Lower leg skin (tissue), 4 donors: ENCODE measurements around the gene MESD. TPM values are rescaled to one million over a fixed set of nuclear protein-coding genes. Genes with fewer than 3 reads are reported as not detected.

Source experiments
- DNase-seq, 2 donors: peaks; one replicate each; pipeline ENCODE4 v3.0.0-alpha.2; 2019; ENCODE audit warnings: low spot score in 2 of 2
- H3K4me3 ChIP-seq: fragments of 200-600 bp; sonication (generic); 2 replicates; pipeline ENCODE4 v1.5.1; 2017; ENCODE audit warnings: mild to moderate bottlenecking, low read depth; ENCODE audit not compliant: poor library complexity, severe bottlenecking
- POLR2A ChIP-seq, 2 donors: fragments of 450-650 bp; IDR thresholded peaks; one replicate each; pipeline ENCODE4 v1.6.1; 2016 to 2017; ENCODE audit warnings: antibody characterized with exemption in 2 of 2, mild to moderate bottlenecking in 1 of 2, moderate library complexity in 1 of 2
- WGBS, 2 donors: methylation state at CpG; one replicate each; pipeline ENCODE4 v1.1.5; 2018; 5-methylcytosine and 5-hydroxymethylcytosine counted together
- intact Hi-C: fragments of 100-400 bp; cut with DNase I; formaldehyde crosslinking; loops from one replicate; pipeline ENCODE4 v1.15.0; 2023; ENCODE audit warnings: low total_unique reads
- total RNA-seq, 4 donors: library from RNA; depleted of rRNA; stranded (reverse); fragments of >200 nt; gene quantifications; one replicate each; pipeline ENCODE4 v1.1.0, GENCODE V29; 2016
- TF ChIP-seq, protein P1 (sequence below), 3 donors: fragments of 450-650 bp; IDR thresholded peaks; one replicate each; pipeline ENCODE4 v1.5.1; 2016; ENCODE audit warnings: antibody characterized with exemption in 3 of 3, mild to moderate bottlenecking in 3 of 3, moderate library complexity in 2 of 3

MESD gene
- total RNA-seq, 4 donors from 2014 or later, result 17.1 to 18.3 (median 17.7) TPM

DNA sequence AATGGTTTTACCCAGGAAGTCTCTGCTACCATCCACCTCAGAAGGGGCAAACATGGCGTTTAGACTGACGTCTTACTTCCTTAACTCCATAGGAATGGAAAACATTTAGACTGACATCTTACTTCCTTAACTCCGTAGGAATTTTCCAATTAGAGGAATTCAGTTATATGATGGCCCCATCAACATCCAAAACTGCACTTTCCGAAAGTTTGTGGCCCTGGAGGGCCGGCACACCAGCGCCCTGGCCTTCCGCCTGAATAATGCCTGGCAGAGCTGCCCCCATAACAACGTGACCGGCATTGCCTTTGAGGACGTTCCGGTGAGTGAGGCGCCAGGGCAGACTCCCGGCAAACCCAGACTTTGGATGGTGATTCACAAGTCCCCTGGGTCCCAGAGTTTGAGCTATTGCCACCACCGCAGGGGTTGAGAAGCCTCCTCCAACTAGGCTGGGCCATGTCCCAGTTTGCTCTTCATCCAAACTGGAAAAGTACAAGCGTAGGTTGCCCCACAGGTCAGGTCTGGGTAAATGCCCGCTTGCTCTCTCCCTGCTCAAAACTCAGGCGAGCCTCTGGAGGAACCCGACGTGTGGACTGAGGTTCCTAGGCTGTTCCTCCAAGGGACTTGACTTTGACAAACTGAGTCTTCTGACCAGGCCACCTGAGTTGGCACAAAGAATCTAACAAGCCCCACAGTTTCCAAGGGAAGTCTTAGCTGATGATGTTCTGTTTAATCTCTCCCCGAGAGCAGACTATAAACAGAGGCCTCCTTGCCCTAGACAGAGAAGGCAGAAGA is 57.7 kb downstream of the MESD start:
- no peak for DNase-seq
- TF ChIP-seq POLR2A (IDR thresholded peaks at IDR 0.05), result no peak
- TF ChIP-seq, protein P1, sequence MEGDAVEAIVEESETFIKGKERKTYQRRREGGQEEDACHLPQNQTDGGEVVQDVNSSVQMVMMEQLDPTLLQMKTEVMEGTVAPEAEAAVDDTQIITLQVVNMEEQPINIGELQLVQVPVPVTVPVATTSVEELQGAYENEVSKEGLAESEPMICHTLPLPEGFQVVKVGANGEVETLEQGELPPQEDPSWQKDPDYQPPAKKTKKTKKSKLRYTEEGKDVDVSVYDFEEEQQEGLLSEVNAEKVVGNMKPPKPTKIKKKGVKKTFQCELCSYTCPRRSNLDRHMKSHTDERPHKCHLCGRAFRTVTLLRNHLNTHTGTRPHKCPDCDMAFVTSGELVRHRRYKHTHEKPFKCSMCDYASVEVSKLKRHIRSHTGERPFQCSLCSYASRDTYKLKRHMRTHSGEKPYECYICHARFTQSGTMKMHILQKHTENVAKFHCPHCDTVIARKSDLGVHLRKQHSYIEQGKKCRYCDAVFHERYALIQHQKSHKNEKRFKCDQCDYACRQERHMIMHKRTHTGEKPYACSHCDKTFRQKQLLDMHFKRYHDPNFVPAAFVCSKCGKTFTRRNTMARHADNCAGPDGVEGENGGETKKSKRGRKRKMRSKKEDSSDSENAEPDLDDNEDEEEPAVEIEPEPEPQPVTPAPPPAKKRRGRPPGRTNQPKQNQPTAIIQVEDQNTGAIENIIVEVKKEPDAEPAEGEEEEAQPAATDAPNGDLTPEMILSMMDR (IDR thresholded peaks at IDR 0.05), result no peak
- intact Hi-C loops, result no loop called here
- H3K4me3 ChIP-seq, result no peak overlapping the region
- WGBS, 2 donors, result 85 to 92% methylated on average over 20 of the region's 20 CpGs

DNA sequence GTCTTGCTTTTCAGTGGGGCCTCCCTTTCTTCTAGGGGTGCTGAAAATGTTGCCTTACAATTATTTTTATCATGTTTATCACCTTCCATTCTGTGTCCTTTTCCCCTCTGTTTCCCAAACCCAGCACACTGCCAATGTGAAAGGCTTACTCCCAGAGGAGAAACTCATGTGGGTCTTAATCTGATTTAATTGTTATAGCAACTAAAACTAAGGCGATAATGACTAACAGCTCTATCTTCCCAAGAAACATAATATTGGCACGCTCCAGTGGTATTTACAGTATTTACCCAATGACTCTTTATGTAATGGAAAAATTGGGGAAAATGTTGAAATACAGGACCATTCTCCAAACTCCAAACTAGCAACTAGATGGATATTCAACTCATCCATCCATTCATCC is 58.4 kb downstream of the MESD start:
- TF ChIP-seq, protein P1 (IDR thresholded peaks at IDR 0.05), result no peak
- no peak for TF ChIP-seq POLR2A (IDR thresholded peaks at IDR 0.05)
- 86 to 91% methylated on average over 2 of the region's 2 CpGs for WGBS, 2 donors
- DNase-seq, result no peak
- no peak overlapping the region for H3K4me3 ChIP-seq
- intact Hi-C loops, result no loop called here

DNA sequence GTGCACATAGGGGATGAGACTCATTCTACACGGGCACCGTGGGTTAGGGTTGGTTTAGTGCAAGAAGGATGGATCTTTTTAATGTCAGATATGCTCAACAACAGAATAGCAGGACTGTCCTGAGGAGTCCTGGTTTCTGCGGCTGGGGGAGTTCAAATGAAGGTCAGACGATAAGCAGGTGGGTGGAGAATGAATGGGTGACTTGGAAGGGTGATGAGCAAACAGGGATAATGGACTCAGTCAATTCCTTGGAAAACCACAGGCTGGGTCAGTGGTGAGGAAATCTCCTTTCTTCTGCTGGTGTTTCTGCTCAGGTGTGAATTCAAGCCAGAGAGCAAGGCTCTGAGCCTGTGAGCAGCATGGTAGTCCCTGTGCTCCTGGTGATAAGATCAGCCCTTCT is 59.9 kb downstream of the MESD start:
- 96 to 98% methylated on average over 4 of the region's 4 CpGs for WGBS, 2 donors
- TF ChIP-seq, protein P1 (IDR thresholded peaks at IDR 0.05), result no peak
- TF ChIP-seq POLR2A (IDR thresholded peaks at IDR 0.05), result no peak
- no peak overlapping the region for H3K4me3 ChIP-seq
- intact Hi-C loops, result no loop called here
- no peak for DNase-seq

DNA sequence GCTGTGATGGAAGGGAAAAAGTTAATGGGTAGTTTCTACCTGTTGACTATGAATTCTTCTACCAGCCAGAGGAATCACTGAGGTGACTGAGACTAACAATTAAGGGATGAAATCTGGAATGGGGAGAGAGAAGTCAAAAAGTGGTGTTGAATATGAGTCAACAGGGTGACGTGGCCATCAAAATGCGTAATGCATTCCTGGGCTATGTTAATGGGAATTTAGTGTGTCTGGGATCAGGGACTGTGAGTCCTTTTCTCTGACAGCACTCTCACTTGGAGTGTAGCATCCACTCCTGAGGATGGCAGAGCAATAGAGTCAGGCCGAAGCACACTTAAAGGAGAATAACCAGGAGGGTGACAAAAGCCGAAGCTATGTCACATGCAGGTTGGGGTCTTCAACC is 60.4 kb downstream of the MESD start:
- no peak for DNase-seq
- WGBS, 2 donors, result 96 to 97% methylated on average over 4 of the region's 4 CpGs
- intact Hi-C loops, result no loop called here
- no peak overlapping the region for H3K4me3 ChIP-seq
- no peak for TF ChIP-seq POLR2A (IDR thresholded peaks at IDR 0.05)
- TF ChIP-seq, protein P1 (IDR thresholded peaks at IDR 0.05), result no peak

DNA sequence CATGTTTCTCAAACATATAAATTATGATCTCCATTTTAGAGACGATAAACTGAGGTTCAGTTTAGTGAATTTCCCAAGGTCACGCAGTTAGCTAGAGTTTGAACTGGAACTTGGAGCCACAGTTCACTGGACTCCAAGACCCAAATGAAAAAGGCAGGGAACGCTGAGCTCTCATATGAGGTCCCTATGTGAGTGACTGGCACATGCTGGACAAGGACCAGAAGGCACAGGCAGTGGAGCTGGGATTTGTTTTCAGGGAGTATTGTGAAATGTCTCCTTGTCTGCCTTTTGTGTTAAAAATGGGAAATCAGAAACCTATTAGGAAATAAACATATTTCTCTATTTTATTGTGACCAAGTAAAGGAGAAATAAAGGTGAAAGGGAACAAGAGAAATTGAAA is 63.5 kb downstream of the MESD start:
- DNase-seq, result no peak
- WGBS, 2 donors, result 80 to 94% methylated on average over 3 of the region's 3 CpGs
- intact Hi-C loops, result no loop called here
- no peak overlapping the region for H3K4me3 ChIP-seq
- TF ChIP-seq POLR2A (IDR thresholded peaks at IDR 0.05), result no peak
- TF ChIP-seq, protein P1 (IDR thresholded peaks at IDR 0.05), result no peak
